Spleen (tissue), 11 donors: ENCODE results near the gene FGGY. TPM values are rescaled to one million over a fixed set of nuclear protein-coding genes. Genes with fewer than 3 reads are reported as not detected.

Source experiments
- DNase-seq: peaks from one replicate; pipeline ENCODE4 v3.0.0-alpha.2; 2020
- H3K27ac ChIP-seq, 8 donors: fragments of 200-600 bp; sonication (generic) in 7 of 8; 1 replicate in 4 of 8; 2 replicates in 4 of 8; pipeline versions ENCODE4 v1.5.0 to v1.8.0; 2016 to 2021; ENCODE audit warnings: inconsistent platforms in 4 of 8, mild to moderate bottlenecking in 4 of 8, moderate library complexity in 1 of 8
- H3K27me3 ChIP-seq, 7 donors: fragments of 200-600 bp; sonication (generic) in 6 of 7; replicated peaks in 1 of 7; 1 replicate in 4 of 7; 2 replicates in 3 of 7; pipeline versions ENCODE4 v1.5.0 to v1.8.0; 2016 to 2021; ENCODE audit warnings: inconsistent platforms in 3 of 7, mild to moderate bottlenecking in 1 of 7
- H3K36me3 ChIP-seq, 6 donors: fragments of 200-600 bp; sonication (generic) in 5 of 6; 1 replicate in 4 of 6; 2 replicates in 2 of 6; pipeline versions ENCODE4 v1.5.0 to v1.8.0; 2016 to 2021; ENCODE audit warnings: inconsistent platforms in 2 of 6
- H3K4me1 ChIP-seq, 6 donors: fragments of 200-600 bp; sonication (generic) in 5 of 6; 1 replicate in 3 of 6; 2 replicates in 3 of 6; pipeline versions ENCODE4 v1.5.0 to v1.8.0; 2016 to 2021; ENCODE audit warnings: inconsistent platforms in 3 of 6
- H3K4me3 ChIP-seq, 8 donors: fragments of 200-600 bp; sonication (generic) in 7 of 8; 1 replicate in 4 of 8; 2 replicates in 4 of 8; pipeline versions ENCODE4 v1.5.0 to v1.8.0; 2016 to 2021; ENCODE audit warnings: inconsistent platforms in 4 of 8, mild to moderate bottlenecking in 4 of 8, moderate library complexity in 2 of 8
- H3K9me3 ChIP-seq, 8 donors: fragments of 200-600 bp; sonication (generic) in 7 of 8; 1 replicate in 4 of 8; 2 replicates in 4 of 8; pipeline versions ENCODE4 v1.5.0 to v1.8.0; 2016 to 2021; ENCODE audit warnings: inconsistent platforms in 4 of 8
- CTCF ChIP-seq, 11 experiments: fragments of 200-600 bp in 7 of 11; fragments of 450-650 bp in 4 of 11; sonication (generic) in 4 of 11; IDR thresholded peaks in 8 of 11; conservative IDR thresholded peaks in 3 of 11; 1 replicate in 7 of 11; 2 replicates in 4 of 11; pipeline versions ENCODE4 v1.4.0 to v1.8.0; 2016 to 2021; ENCODE audit warnings: antibody characterized with exemption in 11 of 11, inconsistent platforms in 4 of 11, mild to moderate bottlenecking in 1 of 11
- POLR2A ChIP-seq, 3 donors: fragments of 450-650 bp; IDR thresholded peaks; one replicate each; pipeline ENCODE4 v1.5.1; 2017; ENCODE audit warnings: antibody characterized with exemption in 3 of 3, mild to moderate bottlenecking in 1 of 3
- POLR2AphosphoS5 ChIP-seq, 3 donors: sonication (generic); formaldehyde crosslinking; IDR thresholded peaks; one replicate each; pipeline ENCODE4 v1.5.1; 2017; ENCODE audit warnings: antibody characterized with exemption in 3 of 3
- WGBS, 5 donors: extraction: QIAGEN DNeasy Blood & Tissue Kit in 3 of 5; methylation state at CpG; one replicate each; pipeline versions ENCODE4 v1.1.5 to v1.1.7; 2013 to 2018; 5-methylcytosine and 5-hydroxymethylcytosine counted together
- intact Hi-C: fragments of 100-400 bp; cut with DNase I; formaldehyde crosslinking; loops from one replicate; pipeline ENCODE4 v1.15.0; 2023; ENCODE audit warnings: low total_unique reads
- polyA plus RNA-seq, 3 donors: library from polyadenylated mRNA; stranded (reverse); fragments of 200-250 nt; gene quantifications; one replicate each; pipeline ENCODE4 v1.2.1, GENCODE V29; 2013
- total RNA-seq, 7 donors: library from RNA; depleted of rRNA in 3 of 7; stranded (reverse); fragments of >200 nt in 3 of 7; fragmentation: NEBNext Ultra II Directional in 4 of 7; extraction: Animal tissue kit (Norgen Biotek cat#: 25700) in 4 of 7; gene quantifications; one replicate each; pipeline versions ENCODE4 v1.1.0 to v1.2.1, GENCODE V29; 2016 to 2021
- donor health status: healthy with polysubstance abuse.
- donor health status: DM: no; HTN: no; CAD: no; lungs with moderate emphysema.
- donor health status: DM: no; HTN: no; CAD: no.
- donor health status: Bipolar disorder and iron deficiency.
- donor health status: healthy.
- donor health status: DM: no; HTN: no; CAD: no.
- donor health status: DM: yes; HTN: yes; CAD: no.

FGGY gene
- total and polyA plus RNA-seq, 10 donors = 1.7 to 27.8 (median 13.2) TPM

- Histone ChIP-seq H3K36me3 (no peaks in the 10 kb centered on the region), H3K27ac (no peak overlapping the region), H3K9me3 (no peaks in the 10 kb centered on the region), H3K4me1 (peaks cover 0 to 17% (median 0%) of the 10 kb centered on the region in 6 donors), H3K27me3 (no peaks in the 10 kb centered on the region), H3K4me3 (no peak overlapping the region)
- TF ChIP-seq CTCF (IDR thresholded peaks at IDR 0.05 in 8 of 11, conservative IDR thresholded peaks at IDR 0.05 in 3 of 11) = no peak
- TF ChIP-seq POLR2AphosphoS5 (IDR thresholded peaks at IDR 0.05) = no peak
- no peak for TF ChIP-seq POLR2A (IDR thresholded peaks at IDR 0.05)
- 66 to 77% (median 71%) methylated on average over 5 of the region's 5 CpGs for WGBS, 5 donors
- no peak for DNase-seq
- intact Hi-C loops = no loop called here
Measured at GRCh38 chr1:59682396-59683080, 385.6 kb downstream of the FGGY start.

- H3K9me3 ChIP-seq = no peaks in the 10 kb centered on the region
- no peaks in the 10 kb centered on the region for H3K27me3 ChIP-seq
- TF ChIP-seq CTCF (IDR thresholded peaks at IDR 0.05 in 8 of 11, conservative IDR thresholded peaks at IDR 0.05 in 3 of 11) = no peak
- no peak for TF ChIP-seq POLR2A (IDR thresholded peaks at IDR 0.05)
- TF ChIP-seq POLR2AphosphoS5 (IDR thresholded peaks at IDR 0.05) = no peak
- 90 to 99% (median 93%) methylated on average over 2 of the region's 2 CpGs for WGBS, 5 donors
- H3K36me3 ChIP-seq = no peaks in the 10 kb centered on the region
- H3K4me1 ChIP-seq = peaks cover 0 to 17% (median 0%) of the 10 kb centered on the region in 6 donors
- intact Hi-C loops = no loop called here
- no peak overlapping the region for H3K27ac ChIP-seq
- no peak for DNase-seq
- H3K4me3 ChIP-seq = no peak overlapping the region
Measured at GRCh38 chr1:59683197-59683596, 386.3 kb downstream of the FGGY start.

GRCh38 chr1:59684698-59685097 lies 387.8 kb downstream of the FGGY start:
- no peaks in the 10 kb centered on the region for H3K9me3 ChIP-seq
- DNase-seq = no peak
- peaks cover 0 to 8% (median 0%) of the 10 kb centered on the region in 6 donors for H3K4me1 ChIP-seq
- H3K36me3 ChIP-seq = no peaks in the 10 kb centered on the region
- WGBS, 5 donors = 84 to 92% (median 90%) methylated on average over 4 of the region's 4 CpGs
- no peaks in the 10 kb centered on the region for H3K27me3 ChIP-seq
- intact Hi-C loops = no loop called here
- no peak for TF ChIP-seq POLR2AphosphoS5 (IDR thresholded peaks at IDR 0.05)
- no peak overlapping the region for H3K27ac ChIP-seq
- no peak overlapping the region for H3K4me3 ChIP-seq

GRCh38 chr1:59685101-59685500 lies 388.2 kb downstream of the FGGY start:
- Histone ChIP-seq H3K4me1 (peaks cover 0 to 8% (median 0%) of the 10 kb centered on the region in 6 donors), H3K9me3 (no peaks in the 10 kb centered on the region), H3K27me3 (no peaks in the 10 kb centered on the region), H3K27ac (no peak overlapping the region), H3K36me3 (no peaks in the 10 kb centered on the region), H3K4me3 (no peak overlapping the region)
- TF ChIP-seq CTCF (IDR thresholded peaks at IDR 0.05 in 8 of 11, conservative IDR thresholded peaks at IDR 0.05 in 3 of 11) = no peak
- TF ChIP-seq POLR2A (IDR thresholded peaks at IDR 0.05) = no peak
- no peak for TF ChIP-seq POLR2AphosphoS5 (IDR thresholded peaks at IDR 0.05)
- intact Hi-C loops = no loop called here
- WGBS, 5 donors = 84 to 95% (median 92%) methylated on average over 3 of the region's 3 CpGs
- no peak for DNase-seq
